HG03457 (cell line): ENCODE data around the gene THRAP3.
"Not testable (repeated sequence)": the region's sequence is repeated elsewhere in the genome, so short reads cannot be mapped to it uniquely, and the experiment has no call there.

Experiments
- ATAC-seq: cut with Tn5 transposase; IDR thresholded peaks from one replicate; pipeline ENCODE4 v1.9.1; 2021; ENCODE audit warnings: moderate number of reproducible peaks; ENCODE audit not compliant: unreplicated experiment

Gene THRAP3

GRCh38 chr1:36248250-36248894 is 24.1 kb downstream of the THRAP3 start:
- ATAC-seq, result no peak

GRCh38 chr1:36251794-36252481 is 27.7 kb downstream of the THRAP3 start:
- no peak for ATAC-seq

- not testable (repeated sequence) for ATAC-seq
These were observed 28.2 kb downstream of the THRAP3 start for GRCh38 chr1:36252482-36252824.

GRCh38 chr1:36253161-36253862 is 29.1 kb downstream of the THRAP3 start:
- no peak for ATAC-seq

- ATAC-seq, result no peak
These were observed 32.5 kb downstream of the THRAP3 start for GRCh38 chr1:36256558-36257374.

GRCh38 chr1:36257375-36257767 is 33.1 kb downstream of the THRAP3 start:
- no peak for ATAC-seq

GRCh38 chr1:36258960-36259344 is 34.7 kb downstream of the THRAP3 start:
- ATAC-seq, result no peak

- no peak for ATAC-seq
These were observed 44.7 kb downstream of the THRAP3 start for GRCh38 chr1:36268981-36269380.

- no peak for ATAC-seq
These were observed 45.2 kb downstream of the THRAP3 start for GRCh38 chr1:36269408-36269838.

GRCh38 chr1:36273024-36273423 is 48.8 kb downstream of the THRAP3 start:
- no peak for ATAC-seq

- ATAC-seq, result no peak
These were observed 50.0 kb downstream of the THRAP3 start for GRCh38 chr1:36274201-36274600.

GRCh38 chr1:36276688-36277087 is 52.4 kb downstream of the THRAP3 start:
- ATAC-seq, result no peak

GRCh38 chr1:36279110-36279788 is 55.0 kb downstream of the THRAP3 start:
- no peak for ATAC-seq

- ATAC-seq, result no peak
These were observed 55.6 kb downstream of the THRAP3 start for GRCh38 chr1:36279789-36280296.

- no peak for ATAC-seq
These were observed 59.8 kb downstream of the THRAP3 start for GRCh38 chr1:36284061-36284460.

GRCh38 chr1:36284517-36284916 is 60.3 kb downstream of the THRAP3 start:
- no peak for ATAC-seq

GRCh38 chr1:36285443-36286101 is 61.3 kb downstream of the THRAP3 start:
- no peak for ATAC-seq

GRCh38 chr1:36286802-36287201 is 62.6 kb downstream of the THRAP3 start:
- no peak for ATAC-seq

- no peak for ATAC-seq
These were observed 63.4 kb downstream of the THRAP3 start for GRCh38 chr1:36287595-36287994.

- ATAC-seq, result no peak
These were observed 71.1 kb downstream of the THRAP3 start for GRCh38 chr1:36295390-36295789.
